GM18873 (cell line): ENCODE data around the gene TNPO1.
"Not testable (repeated sequence)": the region's sequence is repeated elsewhere in the genome, so short reads cannot be mapped to it uniquely, and the experiment has no call there.

Experiments used
- ATAC-seq: cut with Tn5 transposase; IDR thresholded peaks from one replicate; pipeline ENCODE4 v1.9.1; 2021; ENCODE audit warnings: mild to moderate bottlenecking, moderate library complexity, moderate number of reproducible peaks; ENCODE audit not compliant: unreplicated experiment, low FRiP score

TNPO1 gene

GRCh38 chr5:72816284-72817075 is at the start of gene TNPO1:
Gene TNPO1 (plus strand): TSS chr5:72816661. CDS start chr5:72816738, 77 bp downstream.
- ATAC-seq = peak; percentile 81

DNA sequence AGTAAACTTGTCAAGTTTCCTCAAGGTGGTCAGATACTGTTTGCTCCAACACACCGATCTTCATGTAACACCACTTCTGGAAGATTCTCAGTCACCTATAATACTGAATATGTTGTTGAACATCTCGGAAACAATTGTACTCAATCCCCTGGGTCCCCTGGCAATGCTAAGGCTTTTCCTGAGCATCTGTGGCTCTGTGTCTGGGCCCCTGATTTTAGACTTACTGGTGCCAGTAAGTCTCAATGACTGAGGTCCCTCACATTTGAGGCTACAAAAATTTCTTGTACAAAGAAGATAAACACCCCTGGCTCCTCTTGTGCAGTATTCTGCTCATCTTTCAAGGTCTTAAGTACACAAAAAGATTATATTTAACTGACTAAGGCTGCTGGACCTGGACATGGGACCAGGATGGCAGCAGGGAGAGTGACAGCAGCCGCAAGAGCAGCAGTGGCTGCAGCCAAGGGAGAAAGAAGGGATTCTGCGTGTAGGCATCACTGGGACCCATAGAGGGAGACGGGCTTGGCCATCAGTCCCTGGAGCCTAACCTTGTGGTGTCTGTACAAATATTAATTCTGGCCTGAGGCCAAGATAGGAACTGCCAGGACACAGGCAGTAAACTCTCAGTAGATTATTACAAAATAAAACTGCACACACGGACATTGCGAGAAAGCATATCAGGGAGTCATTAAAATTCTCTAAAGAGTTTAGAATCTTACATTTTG is 49.0 kb upstream of the TNPO1 start:
- ATAC-seq = no peak

GRCh38 chr5:72770266-72770665 is 46.2 kb upstream of the TNPO1 start:
- ATAC-seq = no peak

- ATAC-seq = no peak
These were observed 39.8 kb upstream of the TNPO1 start for GRCh38 chr5:72776684-72777083.

DNA sequence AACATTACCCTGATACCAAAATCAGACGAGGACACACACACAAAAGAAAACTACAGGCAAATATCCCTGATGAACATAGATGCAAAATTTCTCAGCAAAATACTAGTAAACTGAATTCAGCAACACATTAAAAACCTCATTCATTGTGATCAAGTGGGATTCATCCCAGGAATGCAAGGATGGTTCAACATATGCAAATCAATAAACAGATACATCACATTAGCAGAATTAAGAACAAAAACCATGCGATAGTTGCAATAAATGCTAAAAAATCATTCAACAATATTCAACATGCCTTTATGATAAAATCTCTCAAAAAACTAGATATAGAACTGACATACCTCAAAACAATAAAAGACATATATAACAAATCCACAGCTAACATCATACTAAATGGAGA is 36.9 kb upstream of the TNPO1 start:
- no peak for ATAC-seq

- no peak for ATAC-seq
These were observed 33.1 kb upstream of the TNPO1 start for GRCh38 chr5:72783354-72783753.

- ATAC-seq = no peak
These were observed 32.3 kb upstream of the TNPO1 start for GRCh38 chr5:72784129-72784528.

GRCh38 chr5:72785801-72786200 is 30.7 kb upstream of the TNPO1 start:
- ATAC-seq = no peak

- ATAC-seq = no peak
These were observed 29.8 kb upstream of the TNPO1 start for GRCh38 chr5:72786676-72787075.

DNA sequence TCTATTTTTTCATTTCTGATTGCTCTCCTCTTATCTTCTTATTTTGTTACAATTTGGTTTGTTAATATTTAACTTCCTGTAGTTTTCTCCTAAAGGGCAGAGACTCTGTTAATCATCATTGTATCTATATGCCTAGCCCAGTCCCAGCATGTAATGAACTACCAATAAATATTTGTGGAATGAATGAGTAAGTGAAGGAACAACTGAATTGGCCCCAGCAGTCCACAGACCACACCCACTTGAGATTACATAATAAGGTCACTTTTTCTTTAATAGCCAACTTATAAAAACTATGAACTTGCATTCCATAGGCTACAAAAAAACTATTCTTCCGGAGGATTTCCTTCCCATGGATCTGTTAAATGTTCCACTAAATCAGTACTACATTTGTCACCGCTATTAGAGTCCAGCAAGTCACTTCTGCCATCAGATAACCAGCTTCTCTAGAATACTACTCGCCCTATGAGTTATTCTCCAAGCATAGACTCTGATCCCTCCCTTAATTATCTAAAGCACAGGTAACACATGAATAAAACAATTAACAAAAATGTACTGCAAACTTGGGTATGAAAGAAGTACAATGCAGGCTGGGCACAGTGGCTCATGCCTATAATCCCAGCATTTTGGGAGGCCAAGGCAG is 27.5 kb upstream of the TNPO1 start:
- no peak for ATAC-seq

- no peak for ATAC-seq
These were observed 26.3 kb upstream of the TNPO1 start for GRCh38 chr5:72790186-72790585.

GRCh38 chr5:72792662-72793061 is 23.8 kb upstream of the TNPO1 start:
- not testable (repeated sequence) for ATAC-seq

DNA sequence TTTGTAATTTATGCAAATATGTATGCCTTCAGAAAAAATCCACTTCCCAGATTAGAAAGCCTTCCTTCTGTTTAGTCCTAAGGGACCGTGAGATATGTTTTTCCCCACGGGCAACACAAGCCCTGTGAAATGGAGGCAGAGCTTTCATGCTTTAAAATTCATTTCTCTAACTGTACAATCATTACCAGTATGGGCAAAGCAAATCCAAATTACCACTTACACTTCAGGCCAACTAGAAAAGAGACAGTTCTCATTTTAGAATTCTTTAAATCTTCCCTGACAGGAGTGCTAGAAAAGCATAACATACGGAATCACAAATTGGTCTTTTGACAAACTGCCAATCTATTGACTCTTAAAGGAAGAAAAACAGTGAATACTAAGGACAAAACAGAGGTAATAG is 20.5 kb upstream of the TNPO1 start:
- ATAC-seq = no peak

GRCh38 chr5:72799721-72800120 is 16.7 kb upstream of the TNPO1 start:
- no peak for ATAC-seq

GRCh38 chr5:72808637-72809036 is 7.8 kb upstream of the TNPO1 start:
- not testable (repeated sequence) for ATAC-seq

- no peak for ATAC-seq
These were observed 4.6 kb upstream of the TNPO1 start for GRCh38 chr5:72811849-72812248.

GRCh38 chr5:72812488-72812887 is 4.0 kb upstream of the TNPO1 start:
- ATAC-seq = no peak

DNA sequence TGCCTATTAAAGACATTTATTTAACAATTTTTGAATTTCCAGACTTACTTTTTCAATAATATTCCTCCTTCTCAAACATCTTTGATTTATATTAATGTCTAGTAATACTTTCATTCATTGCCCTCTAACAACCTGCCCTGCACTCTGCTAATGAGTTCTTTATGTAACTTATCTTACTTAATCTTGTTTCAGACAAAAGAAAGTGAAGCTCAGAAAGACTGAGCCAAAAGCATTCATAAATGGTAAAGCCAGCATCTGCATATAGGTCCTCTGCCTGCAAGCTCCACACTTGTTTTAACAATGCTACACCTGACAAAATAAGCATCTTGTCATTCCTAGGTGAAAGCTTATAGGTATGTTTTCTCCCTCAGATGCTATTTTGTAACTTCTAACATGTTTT is 2.4 kb upstream of the TNPO1 start:
- ATAC-seq = no peak

GRCh38 chr5:72814864-72815263 is 1.6 kb upstream of the TNPO1 start:
- no peak for ATAC-seq

DNA sequence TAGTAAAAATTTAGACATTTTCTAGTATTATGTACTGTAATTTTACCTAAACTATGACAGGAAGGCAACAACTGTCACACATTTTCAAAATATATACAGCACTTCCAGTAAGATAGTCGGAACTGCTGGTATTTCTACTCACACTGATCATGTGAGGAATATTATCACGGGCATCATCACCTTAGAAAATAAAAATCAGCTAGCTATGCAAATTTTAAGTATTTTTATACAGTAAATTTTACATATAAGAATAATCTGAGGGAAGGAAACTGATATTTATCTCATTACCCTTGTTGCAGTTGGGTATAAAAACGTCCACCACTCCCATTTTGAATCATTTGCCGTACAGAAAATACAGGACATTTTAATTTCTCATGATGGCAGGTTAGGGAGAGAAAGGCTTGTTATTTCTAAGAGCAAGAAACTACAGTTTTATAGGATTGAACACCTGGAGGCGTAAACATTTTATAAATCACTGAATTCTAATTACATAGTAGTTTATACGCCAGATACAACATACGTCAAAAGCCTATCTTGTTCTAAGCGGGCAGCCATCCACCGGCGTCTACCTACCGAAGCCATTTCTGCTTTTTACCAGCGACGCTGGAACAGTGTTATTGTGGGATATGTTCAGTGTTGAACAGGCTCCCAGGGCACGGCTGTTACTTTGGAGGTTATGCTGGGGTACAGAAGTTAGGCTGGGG is 729 bp upstream of the TNPO1 start:
- no peak for ATAC-seq

- peak; percentile 32 for ATAC-seq
These were observed 618 bp downstream of the TNPO1 start for GRCh38 chr5:72817076-72817481.
